Measurements from ENCODE around the gene ZNF469.

DNA sequence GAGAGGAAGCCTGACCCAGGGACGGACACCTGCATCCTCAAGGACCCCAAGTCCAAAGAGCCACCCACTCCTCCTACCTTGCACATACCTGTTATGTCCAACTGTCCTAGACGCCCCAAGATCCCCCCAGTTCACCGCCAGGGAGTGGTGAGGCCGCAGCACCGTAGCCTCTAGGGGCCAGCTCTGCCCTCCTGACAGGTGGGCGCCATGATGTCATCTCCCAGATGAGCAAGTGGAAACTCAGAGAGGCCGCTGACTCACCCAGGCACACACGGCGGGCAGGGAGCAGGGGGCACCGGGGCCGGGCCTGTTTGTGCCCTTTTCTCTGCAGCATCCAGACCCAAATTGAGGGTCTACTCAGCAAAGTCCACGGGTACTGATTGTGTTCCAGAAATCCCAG is 4.8 kb upstream of the ZNF469 start:
- TF ChIP-seq CTCF (IDR thresholded peaks at IDR 0.05) (no peak), POLR2A (IDR thresholded peaks at IDR 0.05) (no peak)
